ENCODE data around the gene SLC12A7.
"Not testable (repeated sequence)": the region's sequence is repeated elsewhere in the genome, so short reads cannot be mapped to it uniquely, and the experiment has no call there.

The SLC12A7 gene

DNA sequence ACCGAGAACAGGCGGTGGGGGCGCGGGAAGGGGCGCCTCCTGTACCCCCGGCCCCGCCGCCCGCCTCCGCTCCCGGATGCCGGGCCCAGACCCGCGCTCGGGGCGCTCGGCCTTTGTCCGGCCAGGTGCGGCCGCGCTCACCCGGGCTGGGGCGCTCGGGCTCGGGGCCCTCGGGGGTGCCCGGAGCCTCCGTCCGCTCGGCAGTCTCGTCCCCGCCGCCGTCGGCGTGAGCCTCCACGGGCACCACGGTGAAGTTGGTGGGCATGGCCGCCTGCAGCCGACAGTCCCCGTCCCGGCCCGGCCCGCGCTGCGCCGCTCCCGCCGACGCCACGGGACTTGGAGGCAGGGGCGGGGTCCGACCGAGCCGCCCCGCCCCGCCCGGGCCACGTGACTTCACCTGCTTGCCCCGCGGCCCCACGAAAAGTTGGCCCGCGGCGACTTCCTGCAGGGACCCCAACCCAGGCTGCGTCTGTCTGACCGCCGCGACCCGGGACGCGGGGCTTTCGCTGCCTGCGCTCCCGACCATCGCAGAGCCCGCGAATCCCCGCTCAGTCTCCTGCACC lies at the start of gene SLC12A7:
Gene SLC12A7 (minus strand): TSS at position 337 of the 563 bp plus-strand sequence. CDS start 72 bp downstream, at position 265.
- DNase-seq (ENCODE audit: low spot score): peak; percentile 69

DNA sequence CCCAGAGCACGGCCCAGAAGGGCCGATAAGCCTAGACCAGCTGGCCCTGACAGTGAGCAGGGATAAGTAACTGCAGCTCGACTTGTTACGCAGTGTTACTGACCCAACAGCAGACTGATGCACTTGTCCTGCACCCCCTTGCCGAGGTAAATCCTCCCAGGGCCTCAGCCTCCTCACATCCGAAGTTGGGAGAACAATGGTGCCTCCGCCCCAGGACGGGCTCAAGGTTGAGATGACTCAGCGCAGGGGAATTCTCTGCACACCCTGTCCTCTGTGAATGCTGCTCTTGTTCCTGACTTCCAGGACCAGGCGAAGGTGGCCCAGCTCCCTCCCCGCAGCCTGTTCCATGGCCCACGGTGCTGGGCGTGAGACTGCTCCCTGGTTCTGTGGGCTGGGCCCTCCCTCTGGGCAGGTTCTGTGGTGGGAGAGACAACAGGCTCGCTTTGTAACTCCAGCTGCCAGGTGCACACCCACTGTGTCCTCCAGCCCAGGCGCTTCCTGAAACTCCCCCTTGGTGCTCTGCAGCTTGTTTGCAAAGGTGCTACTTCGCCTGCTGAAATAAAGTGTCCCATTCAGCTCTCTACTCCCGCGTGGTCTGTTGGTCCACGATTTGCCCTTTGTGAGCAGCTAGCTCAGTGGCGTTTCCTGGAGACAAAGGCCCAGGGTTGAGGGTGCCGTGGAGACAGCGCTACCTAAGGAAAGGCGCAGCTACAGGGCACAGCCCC lies 49.4 kb upstream of the SLC12A7 start:
- no peak for DNase-seq (ENCODE audit: low spot score)

DNA sequence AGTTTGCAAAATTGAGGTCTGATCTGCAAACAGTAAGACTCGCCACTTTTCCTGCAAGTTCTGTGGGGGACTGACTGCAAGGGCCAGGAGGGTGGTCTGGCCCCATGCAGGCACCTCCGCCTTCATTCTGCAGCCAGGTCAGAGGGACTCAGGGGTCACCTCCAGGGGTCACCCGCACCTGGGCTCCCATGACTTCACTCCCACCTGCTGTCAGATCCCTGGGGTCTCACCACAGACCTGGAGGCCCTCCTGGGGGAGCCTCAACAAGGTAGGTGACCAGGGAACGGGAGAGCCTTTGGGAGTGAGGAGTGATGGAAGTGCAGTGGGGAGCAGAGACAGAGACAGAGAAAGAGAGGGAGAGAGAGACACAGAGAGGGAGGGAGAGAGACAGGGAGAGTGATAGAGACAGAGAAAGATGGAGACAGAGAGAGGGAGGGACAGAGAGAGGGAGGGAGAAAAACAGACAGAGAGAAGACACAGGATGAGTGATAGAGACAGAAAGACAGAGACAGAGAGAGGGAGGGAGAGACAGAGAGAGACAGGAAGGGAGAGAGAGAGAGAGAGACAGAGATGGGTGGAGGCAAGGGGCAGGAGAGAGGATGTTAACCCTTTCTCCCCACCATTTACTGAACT lies 48.0 kb upstream of the SLC12A7 start:
- no peak for DNase-seq (ENCODE audit: low spot score)

DNA sequence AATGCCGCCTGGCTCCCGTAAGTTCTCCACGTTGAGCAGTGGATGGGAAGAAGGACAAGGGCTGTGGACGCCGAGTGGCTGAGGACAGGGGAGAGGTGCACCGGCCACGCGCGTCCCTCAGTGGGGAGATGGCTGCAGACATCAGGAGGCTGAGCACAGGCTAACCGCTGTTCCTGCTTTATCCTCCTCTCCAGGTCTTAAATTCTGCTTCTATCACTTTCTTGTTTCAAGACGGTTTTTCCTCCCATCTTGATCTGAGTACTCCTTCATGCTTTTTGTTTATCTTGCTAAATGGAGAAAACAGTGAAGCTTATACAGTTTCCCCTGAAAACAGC lies 47.4 kb upstream of the SLC12A7 start:
- no peak for DNase-seq (ENCODE audit: low spot score)

DNA sequence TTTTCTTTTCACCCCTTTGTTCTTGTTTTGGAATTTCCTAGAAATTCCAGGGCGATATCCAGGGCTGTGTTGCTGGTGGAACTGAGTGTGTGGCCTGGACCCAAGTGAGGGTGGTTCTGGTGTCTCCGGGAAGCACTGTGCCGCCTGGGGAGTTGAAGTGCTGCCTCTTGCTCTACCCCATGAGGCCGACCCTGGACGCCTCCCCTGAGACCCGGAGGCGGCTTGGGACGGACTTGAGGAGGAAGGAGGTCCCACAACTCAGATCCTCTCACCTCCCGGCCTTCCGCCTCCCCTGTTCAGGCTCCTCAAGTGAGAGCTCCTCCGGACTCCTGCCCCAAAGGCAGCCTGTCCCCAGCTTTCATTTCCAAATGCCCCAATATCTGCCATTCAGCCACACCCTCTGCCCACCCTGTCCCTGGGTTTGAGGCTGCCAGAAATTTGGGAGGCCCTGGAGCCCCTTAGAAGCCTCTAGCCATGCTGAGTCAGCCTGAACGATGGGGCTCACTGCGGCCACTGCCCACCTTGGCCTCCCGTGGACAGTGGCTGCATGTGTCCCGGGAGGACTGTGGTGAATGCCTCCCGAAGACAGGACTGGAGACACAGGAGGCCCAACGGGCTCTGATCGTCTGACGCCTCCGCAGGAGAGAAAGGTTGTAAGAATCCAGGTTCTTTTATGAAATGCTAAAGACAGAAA lies 46.9 kb upstream of the SLC12A7 start:
- DNase-seq (ENCODE audit: low spot score): no peak

DNA sequence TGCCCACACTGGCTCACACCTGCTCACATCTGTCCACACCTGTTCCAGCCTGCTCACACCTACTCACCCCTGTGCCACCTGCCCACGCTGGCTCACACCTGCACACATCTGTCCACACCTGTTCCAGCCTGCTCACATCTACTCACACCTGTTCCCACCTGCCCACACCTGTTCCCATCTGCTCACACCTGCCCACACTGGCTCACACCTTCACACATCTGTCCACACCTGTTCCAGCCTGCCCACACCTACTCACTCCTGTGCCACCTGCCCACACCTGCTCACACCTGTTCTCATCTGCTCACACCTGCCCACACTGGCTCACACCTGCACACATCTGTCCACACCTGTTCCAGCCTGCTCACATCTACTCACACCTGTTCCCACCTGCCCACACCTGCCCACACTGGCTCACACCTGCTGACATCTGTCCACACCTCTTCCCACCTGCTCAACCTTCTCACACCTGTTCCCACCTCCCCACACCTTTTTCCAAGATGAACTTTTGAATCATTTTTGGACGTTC lies 45.7 kb upstream of the SLC12A7 start:
- not testable (repeated sequence) for DNase-seq (ENCODE audit: low spot score)

DNA sequence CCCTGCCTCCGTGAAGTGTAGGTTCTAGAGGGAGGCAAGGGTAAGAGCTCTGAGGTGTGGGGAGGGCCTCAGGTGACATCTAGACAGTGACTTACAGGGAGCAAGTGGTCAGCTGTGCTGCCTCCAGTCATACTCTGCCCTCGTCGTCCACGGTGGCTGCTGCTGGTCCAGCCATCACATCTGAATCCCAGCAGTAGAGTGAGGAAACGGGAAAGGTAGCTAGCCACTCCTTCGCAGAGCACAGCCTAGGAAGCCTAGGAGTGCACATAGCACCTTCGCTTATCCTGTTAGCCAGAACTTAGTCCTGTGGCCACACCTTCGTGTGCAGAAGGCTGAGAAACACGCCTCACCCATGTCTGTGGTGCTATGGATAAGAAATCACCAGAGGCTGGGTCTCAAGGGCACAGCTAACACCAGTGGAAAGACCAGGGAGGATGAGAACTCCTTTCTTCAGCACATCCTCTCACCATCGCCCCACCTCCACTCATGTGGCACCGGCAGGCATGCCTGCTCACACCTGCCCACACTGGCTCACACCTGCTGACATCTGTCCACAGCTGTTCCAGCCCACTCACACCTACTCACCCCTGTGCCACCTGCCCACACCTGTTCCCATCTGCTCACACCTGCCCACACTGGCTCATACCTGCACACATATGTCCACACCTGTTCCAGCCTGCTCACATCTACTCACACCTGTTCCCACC lies 45.0 kb upstream of the SLC12A7 start:
- DNase-seq (ENCODE audit: low spot score): no peak

DNA sequence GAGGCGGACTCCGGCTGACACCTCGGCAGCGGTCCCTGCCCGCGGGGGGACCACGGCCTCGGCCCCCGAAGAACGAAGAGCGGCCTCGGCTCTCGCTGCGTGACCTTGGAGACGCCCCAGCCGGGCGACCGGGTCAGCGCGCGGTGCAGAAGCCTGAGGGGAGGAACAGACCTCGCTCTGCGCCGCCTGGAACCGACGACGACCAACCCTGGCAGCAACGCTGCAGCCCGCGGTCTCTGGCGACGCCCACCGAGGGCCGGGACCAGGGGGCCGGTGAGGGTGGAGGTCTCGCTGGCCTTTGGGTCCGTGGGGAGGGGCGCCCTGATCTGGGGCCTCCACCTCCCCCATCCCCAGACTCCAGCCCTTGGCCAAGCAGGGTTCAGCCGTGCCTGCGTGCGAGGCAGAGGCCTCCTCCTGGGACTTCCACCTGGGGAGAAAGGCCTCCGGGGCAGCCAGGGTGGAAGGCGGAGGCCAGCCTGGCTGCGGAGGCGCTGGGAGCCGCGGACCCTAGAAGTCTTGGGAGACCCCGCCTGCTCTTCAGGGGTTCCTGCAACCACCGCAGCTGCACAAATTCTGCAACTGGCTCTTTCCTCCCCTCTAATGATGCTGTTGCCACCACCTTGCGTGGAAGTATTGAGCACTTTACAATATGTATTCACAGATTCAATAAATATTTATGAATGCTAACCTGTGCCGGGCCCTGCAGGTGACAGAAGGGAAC lies 44.3 kb upstream of the SLC12A7 start:
- DNase-seq (ENCODE audit: low spot score): no peak

DNA sequence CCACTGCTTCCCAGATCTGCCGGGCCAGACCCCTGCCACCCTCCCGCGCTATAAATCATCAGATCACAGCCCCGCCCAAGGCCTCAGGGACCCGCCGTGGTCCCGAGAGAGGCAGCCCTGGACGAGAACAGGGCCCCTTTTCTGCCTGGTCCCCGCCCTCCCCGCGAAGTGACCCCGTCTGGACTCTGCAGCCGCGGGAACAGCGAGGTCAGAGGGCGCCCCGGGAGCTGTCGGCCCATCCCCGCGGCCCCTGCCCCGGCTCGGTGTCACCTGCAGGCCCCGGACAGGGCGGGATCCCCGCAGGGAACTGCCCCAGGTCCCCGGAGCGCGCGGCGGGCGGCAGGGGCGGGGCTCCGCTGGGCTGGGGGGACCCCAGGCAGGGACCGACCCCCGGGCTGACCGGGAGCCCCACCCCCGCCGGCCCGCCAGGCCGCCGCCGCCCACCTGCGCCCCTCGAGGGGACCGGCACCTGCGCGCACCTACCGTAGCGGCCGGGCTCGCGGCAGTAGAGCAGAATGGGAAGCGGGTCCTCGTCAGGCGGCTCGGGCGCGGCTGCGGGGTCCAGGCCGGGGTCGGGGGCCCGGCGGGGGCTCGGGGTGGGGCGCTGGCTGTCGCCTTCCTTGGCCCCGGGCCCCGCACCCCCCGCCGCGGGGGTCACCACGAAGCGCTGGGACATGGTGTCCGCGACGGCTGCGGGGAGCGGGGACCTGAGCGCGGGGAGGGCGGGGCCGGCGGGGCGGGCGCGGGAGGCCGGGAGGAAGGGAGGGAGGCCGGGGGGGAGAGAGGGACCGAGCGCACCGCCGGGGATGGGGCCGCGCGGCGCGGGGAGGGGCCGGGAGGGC lies 43.5 kb upstream of the SLC12A7 start:
- DNase-seq (ENCODE audit: low spot score): no peak

DNA sequence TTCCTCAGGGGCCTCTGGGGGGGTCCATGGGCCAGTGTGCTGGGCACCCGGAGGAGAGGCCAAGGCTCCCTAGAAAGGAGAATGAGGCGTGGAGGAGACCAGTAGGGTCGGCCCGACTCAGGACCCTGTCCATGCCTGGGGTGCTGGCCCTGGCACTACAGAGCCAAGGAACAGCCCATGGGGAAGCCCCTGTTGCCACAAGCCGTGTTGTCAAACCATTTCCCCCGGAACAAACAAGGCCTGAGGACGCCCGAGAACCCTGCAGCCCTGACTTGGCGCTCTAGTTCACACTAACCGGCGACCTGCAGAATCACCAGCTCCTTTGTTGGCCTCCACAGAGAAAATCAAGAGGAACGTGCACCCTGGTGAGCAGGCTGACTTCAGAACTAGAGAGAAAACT lies 41.6 kb upstream of the SLC12A7 start:
- no peak for DNase-seq (ENCODE audit: low spot score)

DNA sequence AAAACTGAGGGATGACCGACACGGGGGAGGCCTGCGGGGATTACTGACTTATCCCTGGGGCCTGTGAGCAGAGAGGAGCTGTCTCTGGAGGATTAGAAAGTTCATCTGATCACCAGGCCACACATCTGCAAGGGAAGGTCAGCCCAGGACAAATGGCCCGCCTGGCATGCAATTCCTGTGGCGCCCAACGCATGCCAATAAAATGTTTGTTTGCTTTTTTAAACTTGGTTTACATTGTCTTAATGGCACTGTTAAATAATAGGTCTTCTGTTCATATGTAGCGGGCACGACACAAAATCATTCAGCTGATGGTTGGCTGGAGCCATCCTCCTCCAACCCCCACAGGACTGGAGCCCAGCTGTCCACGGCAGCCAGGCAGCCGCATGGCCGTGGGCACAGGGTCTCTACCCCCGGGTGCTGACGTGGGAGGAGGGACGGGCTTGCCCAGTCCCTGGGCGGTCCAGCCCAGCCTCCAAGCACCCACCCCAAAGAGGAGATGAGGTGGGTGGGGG lies 41.0 kb upstream of the SLC12A7 start:
- no peak for DNase-seq (ENCODE audit: low spot score)

DNA sequence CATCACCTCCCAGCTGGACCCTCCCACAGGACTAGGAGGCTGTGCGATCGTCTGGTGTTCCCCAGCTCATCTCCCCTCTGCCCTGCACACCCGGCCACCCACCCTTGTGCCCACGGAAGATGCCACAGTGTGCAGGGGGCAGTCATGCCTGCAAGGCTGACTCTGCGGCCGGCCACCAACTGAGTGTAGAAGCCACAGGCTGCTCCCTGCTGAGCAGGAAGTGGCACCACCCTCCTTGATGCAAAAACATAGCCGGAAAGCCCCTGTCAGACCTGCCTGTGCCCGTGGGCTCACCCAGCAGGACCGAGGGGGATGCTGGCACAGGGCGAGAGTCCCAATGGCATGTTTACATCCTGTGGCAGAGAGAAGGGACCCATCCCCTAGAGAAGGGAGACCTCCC lies 40.3 kb upstream of the SLC12A7 start:
- no peak for DNase-seq (ENCODE audit: low spot score)

DNA sequence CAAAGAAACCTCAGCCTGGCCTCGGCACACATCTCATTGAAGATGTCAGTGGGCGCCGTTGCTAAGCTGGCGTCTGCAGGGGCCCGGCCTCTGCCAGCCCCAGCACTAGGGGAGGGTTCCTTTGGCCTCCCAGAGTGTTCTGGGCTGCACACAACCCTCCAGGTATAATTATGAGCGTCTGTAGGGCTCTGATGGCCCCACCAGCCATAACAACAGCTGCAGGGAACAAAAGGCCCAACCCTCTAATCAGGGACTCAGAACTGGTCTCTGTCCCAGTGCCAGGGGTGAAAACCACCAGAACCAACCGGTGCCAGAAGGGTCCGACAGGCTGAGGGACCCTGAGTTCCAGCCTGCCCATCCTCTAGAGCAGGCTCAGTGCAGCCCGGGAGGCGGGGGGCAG lies 39.5 kb upstream of the SLC12A7 start:
- DNase-seq (ENCODE audit: low spot score): no peak

DNA sequence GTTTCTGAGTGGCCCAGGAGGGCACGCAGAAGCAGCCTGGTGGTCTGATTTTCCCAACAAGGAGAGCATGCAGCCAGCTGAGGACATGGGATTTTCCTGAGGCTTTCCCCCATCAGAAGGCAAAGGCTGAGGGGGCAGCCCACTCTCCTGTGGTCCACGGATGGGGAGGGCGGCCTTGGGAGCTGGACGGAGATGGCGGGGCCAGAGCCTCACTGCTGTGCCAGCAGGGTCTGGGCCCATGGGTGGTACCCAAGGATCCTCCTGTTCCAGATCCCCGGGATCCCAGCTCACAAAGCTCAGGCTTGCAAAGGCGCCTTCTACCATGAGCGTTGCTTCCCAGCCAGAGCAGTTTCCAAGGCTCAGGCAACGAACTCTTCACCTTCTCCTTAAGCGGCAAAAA lies 39.0 kb upstream of the SLC12A7 start:
- no peak for DNase-seq (ENCODE audit: low spot score)

DNA sequence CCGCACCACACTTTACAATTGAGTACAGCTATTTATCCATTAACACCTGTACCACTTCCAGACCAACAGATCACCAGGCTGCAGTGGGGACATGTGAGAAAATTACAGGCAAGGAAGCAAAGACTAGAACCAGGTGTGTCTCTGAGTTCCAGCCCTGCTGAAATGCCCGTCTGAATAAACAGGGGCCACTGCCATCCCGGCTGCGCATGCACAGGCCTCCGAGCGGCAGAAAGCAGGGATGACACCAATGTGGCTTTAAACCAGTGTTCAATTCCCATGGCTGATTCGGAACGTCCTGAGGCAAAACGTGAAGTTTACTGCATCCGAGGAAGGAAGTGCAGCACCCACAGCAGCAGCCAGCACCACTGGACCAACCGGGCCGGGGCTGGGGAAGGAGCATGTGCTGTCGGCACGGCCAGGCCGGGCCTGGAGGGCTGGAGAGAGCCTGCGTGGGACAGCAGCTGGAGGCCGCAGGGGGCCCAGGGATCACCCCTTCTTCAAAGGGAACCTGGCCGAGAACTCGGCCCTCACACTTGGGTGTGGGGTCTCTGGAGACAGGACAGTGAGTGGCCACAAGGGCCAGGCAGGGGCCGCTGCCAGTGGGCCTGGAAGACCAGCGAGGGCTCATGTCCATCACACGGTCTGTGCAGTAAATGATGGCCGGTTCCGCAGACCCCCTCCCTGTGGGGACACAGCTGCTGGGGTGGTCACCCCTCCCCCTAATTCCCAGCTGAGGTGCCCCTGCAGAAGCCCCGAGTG lies 33.0 kb upstream of the SLC12A7 start:
- no peak for DNase-seq (ENCODE audit: low spot score)

DNA sequence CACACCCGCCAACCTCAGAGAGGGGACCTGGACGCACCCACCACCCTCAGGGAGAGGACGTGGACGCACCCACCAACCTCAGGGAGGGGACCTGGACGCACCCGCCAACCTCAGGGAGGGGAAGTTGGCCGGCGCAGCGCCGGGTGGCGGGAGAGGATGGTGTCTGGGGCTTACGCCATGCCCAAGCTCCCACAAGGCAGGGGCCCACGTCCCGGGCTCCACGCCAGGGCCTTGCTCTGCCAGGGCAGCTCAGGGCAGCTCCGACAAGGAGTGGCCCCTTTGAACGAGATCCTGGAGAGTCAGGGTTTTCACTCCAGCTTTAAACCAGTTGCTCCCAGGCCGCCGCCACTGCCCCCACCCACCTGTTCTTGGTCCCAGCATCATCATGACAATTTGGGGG lies 32.2 kb upstream of the SLC12A7 start:
- DNase-seq (ENCODE audit: low spot score): no peak

DNA sequence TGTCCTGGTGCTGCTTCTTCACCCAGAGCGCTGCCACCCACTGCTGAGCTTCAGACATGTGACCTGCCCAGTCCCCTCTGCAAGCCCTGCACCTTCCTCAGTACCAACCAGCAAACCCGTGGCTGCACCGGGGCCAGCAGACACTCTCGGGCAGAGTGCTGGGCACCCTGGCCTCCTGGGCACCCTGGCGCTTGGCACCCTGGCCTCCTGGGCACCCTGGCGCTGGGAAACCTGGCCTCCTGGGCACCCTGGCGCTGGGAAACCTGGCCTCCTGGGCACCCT lies 31.7 kb upstream of the SLC12A7 start:
- DNase-seq (ENCODE audit: low spot score): no peak

DNA sequence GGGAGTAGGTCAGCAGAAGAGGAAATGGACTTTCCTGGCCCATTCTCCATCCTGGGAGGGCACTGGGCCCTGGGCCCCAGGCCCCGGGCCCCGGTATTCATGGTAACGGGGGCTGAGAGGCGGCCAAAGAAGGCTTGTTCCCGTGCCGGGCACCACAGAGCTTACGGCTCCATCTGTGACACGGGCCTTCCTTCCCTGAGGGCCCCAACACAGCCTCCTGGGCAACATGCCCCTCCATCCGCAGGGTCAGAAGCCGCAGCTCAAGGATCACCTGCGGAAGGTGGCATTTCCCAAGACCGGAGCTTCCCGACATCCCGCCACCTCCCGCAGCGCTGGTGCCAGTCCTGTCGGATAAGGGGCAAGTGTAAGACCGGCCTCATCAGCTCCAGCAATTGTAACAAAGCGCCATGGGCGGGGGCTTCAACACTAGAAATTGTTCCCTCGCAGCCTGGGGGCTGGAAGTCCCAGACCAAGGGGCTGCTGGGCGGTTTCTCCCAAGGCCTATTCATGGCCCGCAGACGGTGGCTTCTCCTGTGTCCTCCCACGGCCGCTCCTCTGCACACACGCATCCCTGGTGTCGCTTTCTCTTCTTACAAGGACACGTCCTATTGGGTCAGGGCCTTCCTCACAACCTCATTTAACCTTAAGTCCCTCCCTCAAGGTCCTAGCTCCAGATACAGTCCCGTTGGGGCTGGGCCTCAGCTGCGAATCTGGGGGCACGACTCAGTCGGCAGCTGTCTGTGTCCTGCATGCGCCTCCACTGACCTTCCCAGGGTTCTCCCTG lies 31.2 kb upstream of the SLC12A7 start:
- no peak for DNase-seq (ENCODE audit: low spot score)

DNA sequence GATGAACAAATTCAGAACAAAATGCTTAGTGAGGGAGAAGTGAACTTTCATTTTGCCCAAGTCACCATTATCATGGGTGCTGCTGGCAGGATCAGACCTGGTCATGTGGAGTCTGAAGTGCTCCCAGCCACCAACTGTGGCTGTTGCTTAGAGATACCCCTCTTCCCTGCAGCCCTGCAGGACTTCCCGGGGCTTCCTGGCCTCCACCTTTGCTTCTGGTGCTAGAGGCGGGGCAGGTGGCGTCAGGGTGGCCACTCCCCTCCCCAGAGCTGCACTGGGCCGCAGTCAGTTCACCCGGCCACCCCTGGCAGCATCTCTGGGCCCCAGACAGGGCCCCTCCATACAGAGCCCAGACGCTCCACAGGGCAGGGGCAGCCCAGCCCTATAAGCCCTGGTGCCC lies 30.0 kb upstream of the SLC12A7 start:
- no peak for DNase-seq (ENCODE audit: low spot score)
